Activated T-helper 1 cell treated with anti-CD3 and anti-CD28 coated beads, Interleukin-2, amount 50 U/mL, for 16 hours (primary cell): ENCODE measurements around the gene TRIM8.

Experiments
- DNase-seq, 2 donors: peaks; one replicate each; pipeline ENCODE4 v3.0.0-alpha.2; 2020; ENCODE audit warnings: low read depth in 1 of 2, low spot score in 1 of 2

TRIM8 gene

DNA sequence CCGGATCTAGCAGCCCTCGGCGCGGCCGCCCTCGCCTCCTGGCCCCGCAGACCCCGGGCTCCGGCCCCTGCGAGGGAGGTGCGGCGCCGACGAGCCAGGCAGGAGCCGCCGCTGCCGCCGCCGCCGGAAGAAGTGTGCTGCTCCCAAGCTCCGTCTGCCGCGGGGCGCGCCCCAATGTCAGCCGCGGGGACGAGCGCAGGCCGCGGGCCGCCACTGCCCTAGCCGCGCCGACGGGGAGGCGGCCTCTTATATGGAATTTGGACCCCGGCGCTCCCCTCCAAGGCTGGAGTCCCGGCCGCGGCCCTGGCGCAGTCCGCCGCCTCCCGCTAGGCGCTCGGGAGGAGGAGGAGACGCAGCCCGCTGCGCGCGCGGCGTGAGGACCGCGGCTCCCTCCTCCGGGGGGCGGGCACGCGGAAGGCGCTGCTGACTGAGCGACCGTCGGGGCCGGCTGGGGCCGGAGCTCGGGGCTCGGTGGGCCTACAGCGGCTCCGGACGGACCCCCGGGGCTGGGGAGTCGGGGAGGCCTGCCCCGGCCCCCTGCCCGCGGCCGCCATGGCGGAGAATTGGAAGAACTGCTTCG is at the start of gene TRIM8:
Gene TRIM8 (plus strand): TSS at position 414 of the 580 bp plus-strand sequence. CDS start 139 bp downstream, at position 553.
- DNase-seq = peak; percentile 35 to 38

DNA sequence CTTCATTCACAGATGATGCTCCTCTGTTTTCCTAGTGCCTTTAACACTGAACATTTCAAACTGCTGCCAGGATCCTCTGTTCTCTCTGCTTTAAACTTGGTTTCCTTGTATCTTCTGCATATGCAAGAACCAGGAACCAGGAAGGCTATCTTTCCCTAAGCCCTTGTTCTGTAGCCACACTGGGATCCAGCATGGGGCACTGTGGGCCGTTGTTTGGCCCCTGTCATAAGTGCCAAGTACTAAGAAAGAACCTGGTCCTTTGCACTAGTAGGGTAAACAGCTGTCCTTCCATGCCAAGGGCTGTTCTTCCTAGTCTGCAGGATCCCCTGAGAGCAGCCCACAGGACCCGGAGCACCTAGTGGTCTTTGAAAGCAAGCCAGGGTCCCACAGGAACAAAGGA is 49.0 kb upstream of the TRIM8 start:
- DNase-seq = no peak

DNA sequence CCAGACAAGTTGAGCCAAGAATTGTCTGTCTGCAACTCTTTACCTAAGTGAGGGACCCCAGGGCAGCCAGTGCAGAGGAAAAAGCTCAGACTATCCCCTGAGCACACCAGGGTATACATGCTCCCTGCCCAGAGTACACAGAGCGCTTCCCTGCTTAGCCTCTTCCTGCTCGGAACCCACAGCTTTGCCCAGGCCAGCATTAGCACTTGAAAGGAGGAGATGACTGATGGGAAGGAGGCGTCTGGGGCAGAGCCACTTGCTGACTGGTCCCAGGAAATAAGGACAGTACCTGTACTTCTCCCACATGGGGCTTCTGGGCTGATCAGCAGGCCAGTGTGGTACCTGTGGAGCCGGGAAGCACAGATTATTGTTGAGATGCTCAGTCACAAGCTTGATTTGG is 48.4 kb upstream of the TRIM8 start:
- DNase-seq = no peak

DNA sequence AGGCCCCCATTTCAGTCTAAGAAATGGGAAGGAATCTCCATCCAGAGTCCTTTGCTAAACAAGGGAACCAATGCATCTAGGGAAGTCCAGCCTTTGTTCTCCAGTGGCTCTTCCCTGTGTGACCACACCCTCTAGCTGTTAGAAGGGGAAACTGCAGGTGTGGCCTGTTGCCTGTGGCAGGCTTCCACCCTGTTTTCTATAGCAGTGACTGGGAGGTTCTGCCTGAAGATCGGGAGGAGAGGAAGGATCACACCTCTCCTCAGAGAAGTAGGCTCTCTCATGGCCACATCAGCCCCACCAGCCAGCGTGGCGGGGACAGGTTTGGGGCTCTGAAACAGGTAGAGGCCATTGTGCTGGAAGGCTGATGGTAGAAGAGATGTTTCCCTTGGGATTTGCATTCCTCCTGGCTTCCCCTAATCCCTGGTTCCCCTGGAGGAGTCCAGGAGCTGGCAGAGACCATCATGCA is 47.7 kb upstream of the TRIM8 start:
- DNase-seq = no peak

DNA sequence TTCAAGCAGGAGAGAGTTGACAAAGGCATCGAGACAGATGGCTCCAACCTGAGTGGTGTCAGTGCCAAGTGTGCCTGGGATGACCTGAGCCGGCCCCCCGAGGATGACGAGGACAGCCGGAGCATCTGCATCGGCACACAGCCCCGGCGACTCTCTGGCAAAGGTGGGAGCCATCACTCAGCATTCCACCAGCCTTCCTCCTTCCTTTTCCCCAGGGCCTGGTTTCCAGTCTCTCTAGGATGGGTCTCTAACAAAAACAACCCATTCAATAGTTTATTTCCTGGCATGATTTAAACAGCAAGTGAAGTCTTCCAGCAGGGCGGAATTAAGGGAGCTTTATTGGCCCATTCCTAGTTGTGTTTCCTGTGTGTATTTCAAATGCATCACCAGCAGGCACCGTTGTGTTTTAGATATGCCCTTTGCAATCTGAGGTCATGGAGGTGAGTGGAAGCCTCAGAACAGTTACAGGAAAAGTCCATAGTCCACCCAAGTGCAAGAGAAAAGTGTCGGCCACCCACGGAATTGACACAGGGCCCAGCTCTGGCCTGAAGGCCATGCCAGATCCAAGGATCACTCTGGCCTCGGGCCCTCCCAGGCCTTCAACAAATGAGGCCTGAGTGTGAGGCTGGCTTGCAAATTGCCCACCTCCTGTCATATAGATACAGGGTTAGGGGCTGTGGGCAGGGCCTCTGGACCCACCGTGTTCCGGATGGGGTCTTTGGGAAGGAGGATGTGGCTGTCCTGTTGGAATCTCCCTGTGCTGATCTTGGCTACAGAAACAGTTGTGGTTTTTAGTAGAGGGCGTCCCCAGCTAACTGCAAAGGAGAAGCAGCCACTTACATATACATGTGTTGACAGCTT is 46.9 kb upstream of the TRIM8 start:
- no peak for DNase-seq

- no peak for DNase-seq
Observed at GRCh38 chr10:102598243-102598642, 46.0 kb upstream of the TRIM8 start.

GRCh38 chr10:102599565-102600327 is 44.5 kb upstream of the TRIM8 start:
- DNase-seq = no peak

- no peak for DNase-seq
Observed at GRCh38 chr10:102600816-102601215, 43.5 kb upstream of the TRIM8 start.

DNA sequence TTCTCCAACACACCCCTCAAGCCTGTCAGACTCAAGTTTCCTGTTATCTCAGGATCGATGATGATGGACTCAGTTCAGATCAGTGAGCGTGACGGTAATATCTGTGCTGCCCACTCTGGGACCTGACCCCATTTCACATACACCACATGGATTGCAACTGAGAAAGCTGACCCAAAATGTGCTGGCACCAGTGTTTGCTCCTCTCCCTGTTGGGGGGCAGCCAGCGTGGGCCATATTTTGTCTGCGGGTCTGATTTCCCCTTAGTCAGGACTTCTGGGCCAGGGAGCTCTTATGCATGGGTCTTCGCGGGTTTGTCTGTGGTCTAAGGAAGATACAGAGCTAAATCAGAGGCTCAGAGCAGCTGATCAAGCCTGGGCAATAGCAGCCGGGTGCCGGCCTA is 42.6 kb upstream of the TRIM8 start:
- DNase-seq = no peak

DNA sequence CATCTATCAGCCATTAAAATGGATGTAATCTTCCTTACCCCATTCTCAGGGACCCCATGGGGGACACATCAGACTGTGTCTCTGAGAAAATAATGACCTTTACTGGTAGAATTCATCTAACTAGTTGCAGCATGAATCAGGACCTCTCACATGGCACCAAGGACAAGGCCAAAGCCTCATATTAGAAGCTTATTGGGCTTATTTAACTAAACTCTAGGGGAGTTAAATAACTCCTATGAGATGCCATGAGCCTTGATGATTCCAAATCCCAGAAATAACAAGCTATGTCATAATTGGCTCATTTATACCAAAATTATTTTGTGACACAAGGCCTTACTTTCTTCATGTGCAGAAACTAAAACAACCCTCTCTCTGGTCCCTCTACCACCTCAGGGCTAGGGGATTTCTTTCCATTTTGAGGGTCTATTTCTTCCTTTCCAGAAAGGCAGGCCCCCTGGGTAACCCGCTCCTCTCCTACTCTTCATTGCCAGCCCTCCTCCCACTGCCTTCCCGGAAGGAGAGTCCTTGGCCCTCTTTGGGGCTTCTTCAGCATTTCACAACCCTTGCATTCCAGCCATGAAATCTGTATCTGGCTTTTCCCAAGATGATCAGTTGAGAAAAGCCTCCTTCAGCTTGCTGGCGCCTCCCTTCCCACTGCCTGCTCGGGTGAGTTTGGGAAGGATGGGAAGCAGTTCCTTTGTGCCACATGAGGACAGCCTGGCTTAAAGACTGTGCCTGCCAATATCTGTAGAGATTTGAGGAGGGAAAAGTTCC is 41.8 kb upstream of the TRIM8 start:
- no peak for DNase-seq

GRCh38 chr10:102603946-102604345 is 40.3 kb upstream of the TRIM8 start:
- no peak for DNase-seq

DNA sequence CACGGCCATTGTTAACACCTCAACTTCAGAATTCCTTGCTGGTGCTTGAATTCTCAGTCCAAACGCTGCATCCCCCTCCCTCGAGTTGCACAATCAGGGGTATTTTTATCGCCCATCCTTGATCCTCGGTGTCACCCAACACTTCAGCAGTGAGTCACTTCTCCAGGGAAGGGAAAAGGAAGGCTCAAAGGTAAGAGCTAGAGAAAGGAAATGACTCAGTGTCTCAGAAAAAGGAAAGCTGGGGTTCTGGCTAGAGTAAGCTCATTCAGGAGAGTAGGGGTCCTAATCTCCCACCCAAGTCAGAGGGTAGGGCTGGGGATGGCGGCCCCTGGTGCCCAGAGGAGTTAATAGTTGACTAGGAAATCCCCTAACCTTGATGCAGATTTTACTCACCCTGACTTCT is 39.8 kb upstream of the TRIM8 start:
- no peak for DNase-seq

DNA sequence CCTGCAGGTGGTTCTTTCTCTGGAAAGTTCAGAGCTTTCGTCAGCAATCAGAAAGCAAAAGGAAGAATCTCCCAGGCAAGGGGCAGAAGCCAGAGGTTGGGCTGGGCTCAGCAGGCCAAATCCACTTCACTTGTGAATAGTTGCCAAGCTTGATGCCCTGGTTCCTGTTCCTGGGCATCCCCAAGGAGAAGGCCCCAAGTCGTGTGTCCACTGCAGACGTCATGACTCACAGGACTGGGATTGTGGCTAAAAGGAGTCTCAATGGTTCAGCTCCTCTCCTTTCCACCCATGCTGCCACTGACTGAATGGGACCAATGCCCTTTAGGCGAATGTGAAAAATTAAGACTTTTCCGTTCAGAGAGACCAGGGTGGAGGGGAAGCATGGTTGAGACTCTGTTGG is 38.6 kb upstream of the TRIM8 start:
- no peak for DNase-seq

DNA sequence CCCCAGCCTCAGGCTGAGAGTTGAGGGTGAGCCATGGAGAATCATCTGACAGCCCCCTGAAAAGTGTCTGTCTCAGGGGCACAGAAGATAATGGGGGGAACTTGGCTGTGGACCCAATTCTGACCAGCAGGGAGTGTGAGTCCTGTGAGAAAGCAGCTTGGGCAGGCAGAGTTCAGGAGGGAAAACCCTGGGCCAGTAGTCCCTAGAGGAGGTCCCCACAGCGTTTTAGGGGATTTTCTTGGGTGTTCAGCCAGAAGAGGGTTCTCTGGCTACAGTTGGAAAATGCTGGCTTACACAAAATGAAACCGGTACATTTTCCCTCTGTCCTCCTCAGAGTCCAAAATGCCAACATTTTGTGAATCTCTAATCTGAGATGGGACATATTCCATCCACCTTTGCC is 35.8 kb upstream of the TRIM8 start:
- no peak for DNase-seq

DNA sequence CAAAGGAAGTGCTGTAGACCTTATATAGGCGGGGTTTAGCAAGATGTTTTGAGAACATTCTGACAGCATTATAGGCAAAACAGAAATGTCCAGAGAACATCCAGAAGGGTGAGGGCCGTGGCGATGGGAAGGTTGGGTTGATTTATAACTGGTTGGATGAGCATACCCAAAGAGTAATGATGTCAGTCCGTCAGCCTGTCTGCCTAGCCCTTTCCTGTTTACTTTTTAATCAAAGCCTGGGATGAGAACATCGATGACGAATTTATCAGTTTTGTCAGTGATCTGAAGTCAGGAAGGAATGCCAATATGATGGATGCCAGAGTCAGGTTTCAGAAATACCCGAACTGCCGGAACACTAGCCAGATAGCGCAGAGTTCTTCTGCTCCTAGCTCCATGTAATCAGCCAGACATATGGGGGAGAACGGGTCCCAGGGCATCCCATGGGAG is 33.8 kb upstream of the TRIM8 start:
- DNase-seq = no peak

DNA sequence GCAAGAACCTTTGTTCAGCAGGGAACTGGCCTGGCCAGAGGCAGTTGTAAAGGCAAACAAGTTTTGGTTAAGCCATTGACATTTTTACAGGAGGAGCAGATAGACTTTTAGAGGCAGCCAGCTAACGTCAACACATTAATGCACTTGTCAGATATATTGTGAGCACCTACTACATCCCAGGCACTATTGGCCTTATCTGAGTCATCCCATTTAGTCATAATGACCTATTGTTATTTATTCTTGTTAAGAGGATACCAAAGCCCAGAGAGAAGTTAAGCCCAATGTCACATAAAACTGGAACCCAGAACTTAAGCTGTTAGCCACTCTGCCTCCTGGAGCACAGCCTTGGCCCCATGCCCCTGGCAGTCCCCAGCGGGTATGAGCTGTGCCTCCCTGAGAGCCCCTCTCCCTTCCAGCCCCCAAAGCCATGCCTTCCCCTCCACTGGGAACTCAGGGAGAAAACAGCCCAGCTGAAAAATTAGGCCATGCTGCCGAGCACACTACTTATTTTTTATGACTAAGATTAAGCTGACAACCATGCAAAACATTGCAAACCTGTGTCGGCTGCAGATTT is 32.7 kb upstream of the TRIM8 start:
- DNase-seq = no peak

DNA sequence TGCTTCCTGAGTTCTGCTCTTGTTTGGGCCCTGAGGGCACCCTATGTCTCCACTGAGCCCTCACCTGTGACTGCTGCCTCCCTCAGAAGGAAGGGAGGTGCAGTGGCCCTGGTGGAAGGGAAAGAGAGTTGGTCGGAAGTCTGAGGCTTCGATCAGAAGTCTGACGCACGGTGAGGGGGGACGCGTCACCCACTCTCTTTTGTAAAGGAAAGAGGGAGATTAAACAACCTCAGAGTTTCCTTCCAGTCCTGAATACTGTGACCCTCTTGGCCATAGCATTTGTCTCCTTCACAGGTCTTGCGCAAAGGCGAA is 31.4 kb upstream of the TRIM8 start:
- DNase-seq = no peak

DNA sequence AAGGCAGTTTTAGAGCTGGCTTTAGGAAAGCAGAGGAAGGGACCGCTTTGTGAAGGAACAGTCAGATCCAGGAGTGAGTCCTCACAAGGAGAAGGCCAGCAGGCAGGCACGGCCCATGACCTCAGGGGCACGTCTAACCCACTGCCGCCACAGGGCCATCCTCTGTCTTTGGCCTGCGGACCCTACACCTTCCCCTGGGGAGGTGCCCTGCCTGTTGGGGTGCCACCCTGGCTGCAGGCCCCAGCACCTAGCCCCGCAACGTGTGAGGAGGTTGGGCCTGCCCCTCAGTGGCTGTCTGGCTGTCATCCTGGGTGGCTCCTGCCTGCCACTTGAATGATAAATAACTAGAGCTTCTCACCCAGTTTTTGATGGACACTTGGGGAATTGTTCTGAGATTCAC is 31.0 kb upstream of the TRIM8 start:
- DNase-seq = no peak

DNA sequence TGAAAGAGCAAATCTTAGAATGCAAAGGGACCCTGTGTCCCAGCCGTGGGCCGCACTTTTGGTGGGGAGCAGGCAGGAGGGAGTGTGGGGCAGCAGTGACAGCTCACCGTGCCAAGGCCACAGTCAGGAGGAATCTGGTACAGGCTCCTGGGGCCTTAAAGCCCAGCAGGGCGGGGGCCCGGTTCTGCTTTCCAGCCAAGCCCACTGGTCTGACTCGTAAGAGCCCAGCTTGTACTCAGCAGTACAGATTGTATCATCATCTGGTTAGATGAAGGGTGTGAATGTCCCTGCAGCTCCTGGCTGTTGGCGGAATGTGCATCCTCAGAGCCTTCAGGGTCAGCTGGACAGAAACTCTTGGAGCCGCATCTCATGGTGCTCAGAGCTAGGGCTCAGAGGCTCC is 30.5 kb upstream of the TRIM8 start:
- no peak for DNase-seq

DNA sequence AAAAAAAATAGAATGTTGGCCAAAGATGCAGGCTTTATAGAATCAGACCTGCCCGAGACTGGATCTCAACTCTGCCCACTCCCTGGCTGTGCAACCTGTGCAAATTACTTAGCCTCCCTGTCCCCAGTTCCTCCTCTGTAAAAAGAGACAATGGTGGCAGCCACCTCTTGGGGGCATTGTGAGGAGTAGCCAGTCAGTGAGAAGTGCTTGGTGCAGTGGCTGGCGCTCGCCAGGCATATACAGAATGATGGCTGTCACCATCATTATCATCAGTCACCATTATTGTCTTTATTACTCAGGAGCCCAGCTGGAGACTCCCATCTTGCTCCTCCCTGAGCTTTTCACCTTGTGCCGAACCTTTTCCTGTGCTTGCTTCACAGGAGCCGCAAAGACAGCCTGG is 29.4 kb upstream of the TRIM8 start:
- DNase-seq = no peak

DNA sequence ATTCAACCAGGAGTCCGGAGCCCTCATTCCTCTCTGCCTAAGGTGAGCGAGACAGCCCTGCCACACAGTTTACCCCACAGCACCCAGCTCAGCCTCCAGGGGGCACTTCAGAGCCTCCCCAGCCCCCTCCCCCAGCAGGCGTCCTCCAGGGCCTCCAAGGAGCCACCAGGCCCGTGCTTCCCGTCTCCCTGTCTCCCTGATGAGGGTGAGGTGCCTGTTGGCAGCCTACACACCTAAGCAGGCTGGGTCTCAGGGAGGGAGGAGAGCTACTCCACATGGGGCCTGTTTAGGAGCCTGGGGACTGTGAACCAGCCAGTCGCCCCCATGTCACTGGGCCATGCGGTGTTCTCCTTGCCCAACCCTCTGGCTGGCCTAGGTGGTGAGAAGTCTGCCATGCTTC is 28.9 kb upstream of the TRIM8 start:
- no peak for DNase-seq
